Measurements from ENCODE around the gene FBXL19.
"Not testable (repeated sequence)": the region's sequence is repeated elsewhere in the genome, so short reads cannot be mapped to it uniquely, and the experiment has no call there.

FBXL19 gene

GRCh38 chr16:30923554-30924075 is at the start of gene FBXL19:
Gene FBXL19 (plus strand): TSS chr16:30923572. CDS start chr16:30925755, 2,183 bp downstream.
- DNase-seq = peak; percentile 61

- DNase-seq = no peak
Measured at GRCh38 chr16:30874244-30874820, 49.0 kb upstream of the FBXL19 start.

- peak; percentile 79 for DNase-seq
Measured at GRCh38 chr16:30874821-30875717, 48.3 kb upstream of the FBXL19 start.

- DNase-seq = no peak
Measured at GRCh38 chr16:30875871-30876801, 47.2 kb upstream of the FBXL19 start.

GRCh38 chr16:30876867-30877266 is 46.5 kb upstream of the FBXL19 start:
- DNase-seq = no peak

GRCh38 chr16:30882429-30883310 is 40.7 kb upstream of the FBXL19 start:
- DNase-seq = no peak

GRCh38 chr16:30884760-30885159 is 38.6 kb upstream of the FBXL19 start:
- no peak for DNase-seq

- no peak for DNase-seq
Measured at GRCh38 chr16:30885196-30885595, 38.2 kb upstream of the FBXL19 start.

GRCh38 chr16:30886145-30886544 is 37.2 kb upstream of the FBXL19 start:
- no peak for DNase-seq

GRCh38 chr16:30887927-30888326 is 35.4 kb upstream of the FBXL19 start:
- no peak for DNase-seq

GRCh38 chr16:30888856-30889499 is 34.4 kb upstream of the FBXL19 start:
- DNase-seq = no peak

- DNase-seq = no peak
Measured at GRCh38 chr16:30889721-30890120, 33.7 kb upstream of the FBXL19 start.

- DNase-seq = not testable (repeated sequence)
Measured at GRCh38 chr16:30891043-30891823, 32.1 kb upstream of the FBXL19 start.

GRCh38 chr16:30892670-30893416 is 30.5 kb upstream of the FBXL19 start:
- no peak for DNase-seq

GRCh38 chr16:30893417-30893743 is 30.0 kb upstream of the FBXL19 start:
- no peak for DNase-seq

GRCh38 chr16:30893744-30894539 is 29.4 kb upstream of the FBXL19 start, which contains the start of gene BCL7C:
Gene BCL7C (minus strand): TSS chr16:30894077. CDS start chr16:30893944, 133 bp downstream.
- peak; percentile 81 for DNase-seq

GRCh38 chr16:30894540-30895368 is 28.6 kb upstream of the FBXL19 start:
- no peak for DNase-seq

Data from NCI-H1436 (cell line).